Non-pigmented ciliary epithelial cell (primary cell): ENCODE measurements around the gene CD300C.
"Not testable (repeated sequence)": the region's sequence is repeated elsewhere in the genome, so short reads cannot be mapped to it uniquely, and the experiment has no call there.

Experiments
- DNase-seq: peaks from one replicate; pipeline ENCODE4 v3.0.0-alpha.2; 2010; ENCODE audit warnings: low read depth

CD300C gene

DNA sequence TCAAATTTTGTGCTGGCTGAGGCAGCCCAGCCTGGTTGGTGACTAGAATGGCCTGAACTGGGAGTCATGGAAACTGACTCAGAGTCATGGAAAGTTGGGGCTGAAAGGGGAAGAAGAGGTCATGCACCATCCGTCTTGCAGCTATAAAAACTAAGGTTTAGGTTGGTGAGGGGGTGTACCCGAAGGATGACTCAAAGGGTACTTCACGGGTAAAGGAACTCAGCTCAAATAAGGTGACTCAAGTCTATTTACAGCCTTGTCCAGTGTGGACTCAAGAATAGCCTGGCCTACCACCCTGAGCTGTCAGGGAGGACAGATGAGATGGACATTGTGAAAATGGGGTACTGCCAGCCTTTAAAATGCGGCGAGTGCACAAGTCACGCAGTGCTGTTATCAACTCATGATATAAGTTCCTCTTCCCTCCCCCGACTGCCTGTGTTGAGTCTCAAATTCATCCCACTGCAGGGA lies 33.3 kb downstream of the CD300C start:
- DNase-seq = no peak

DNA sequence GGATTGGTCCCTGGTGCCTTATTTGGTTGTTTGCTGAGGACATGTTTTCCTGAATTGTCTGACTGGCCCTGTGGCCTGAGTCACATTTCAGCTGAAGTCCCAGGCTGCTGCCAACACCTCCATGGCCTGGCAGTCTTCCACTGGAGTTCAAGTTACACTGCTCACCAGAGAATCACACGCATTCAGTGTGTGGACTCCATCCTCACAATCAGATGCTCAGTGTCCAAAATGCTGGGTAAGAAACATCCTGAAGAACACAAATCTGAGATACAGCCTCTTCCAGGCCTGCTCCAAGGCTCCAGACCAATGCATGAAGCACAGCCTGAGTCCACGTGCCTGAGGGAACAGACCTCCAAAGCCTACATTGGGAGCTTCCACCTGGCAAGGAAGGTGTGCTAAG lies 33.9 kb downstream of the CD300C start:
- no peak for DNase-seq

DNA sequence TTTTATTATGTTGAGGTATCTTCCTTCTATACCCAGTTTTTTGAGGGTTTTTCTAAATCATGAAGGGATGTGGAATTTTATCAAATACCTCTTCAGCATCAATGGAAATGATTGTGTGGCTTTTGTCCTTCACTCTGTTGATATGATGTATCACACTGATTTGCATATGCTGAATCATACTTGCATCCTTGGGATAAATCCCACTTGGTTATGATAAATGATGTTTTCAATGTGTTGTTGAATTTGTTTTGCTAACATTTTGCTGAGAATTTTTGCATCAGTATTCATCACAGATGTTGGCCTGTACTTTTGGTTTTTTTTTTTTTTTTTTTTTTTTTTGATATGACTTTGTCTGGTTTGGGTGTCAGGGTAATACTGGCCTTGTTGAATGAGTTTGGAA lies 37.8 kb downstream of the CD300C start:
- no peak for DNase-seq

DNA sequence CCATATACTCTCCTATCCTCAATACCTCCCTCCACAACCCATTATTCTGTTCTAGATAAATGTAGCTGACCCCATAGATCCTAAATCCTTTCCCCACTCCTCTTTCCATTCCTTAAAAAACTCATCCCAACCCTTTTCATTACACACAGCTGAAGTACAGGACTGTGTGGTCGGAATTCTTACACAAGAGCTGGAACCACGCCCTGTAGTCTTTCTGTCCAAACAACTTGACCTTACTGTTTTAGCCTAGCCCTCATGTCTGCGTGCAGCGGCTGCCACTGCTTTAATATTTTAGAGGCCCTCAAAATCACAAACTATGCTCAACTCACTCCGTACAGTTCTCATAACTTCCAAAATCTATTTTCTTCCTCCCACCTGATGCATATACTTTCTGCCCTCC lies 42.0 kb downstream of the CD300C start:
- not testable (repeated sequence) for DNase-seq

DNA sequence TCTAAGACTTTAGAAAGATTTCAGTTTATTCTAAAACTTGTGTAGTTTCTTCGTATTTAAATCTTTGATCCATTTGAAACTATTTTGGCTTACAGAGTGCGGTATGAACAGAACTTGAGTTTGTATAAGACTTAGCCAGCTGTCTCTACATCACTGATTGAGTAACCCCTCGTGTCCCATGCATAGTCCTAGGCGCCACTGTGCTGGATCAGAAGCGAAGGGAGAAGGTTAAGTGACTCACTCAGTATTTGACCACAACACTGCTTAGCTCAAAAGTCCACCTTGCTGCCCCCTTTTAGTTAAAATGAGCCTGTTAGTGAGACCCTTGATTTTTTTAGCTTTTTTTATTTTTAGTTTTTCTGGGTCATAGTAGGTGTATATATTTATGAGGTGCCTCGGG lies 43.1 kb downstream of the CD300C start:
- DNase-seq = no peak

DNA sequence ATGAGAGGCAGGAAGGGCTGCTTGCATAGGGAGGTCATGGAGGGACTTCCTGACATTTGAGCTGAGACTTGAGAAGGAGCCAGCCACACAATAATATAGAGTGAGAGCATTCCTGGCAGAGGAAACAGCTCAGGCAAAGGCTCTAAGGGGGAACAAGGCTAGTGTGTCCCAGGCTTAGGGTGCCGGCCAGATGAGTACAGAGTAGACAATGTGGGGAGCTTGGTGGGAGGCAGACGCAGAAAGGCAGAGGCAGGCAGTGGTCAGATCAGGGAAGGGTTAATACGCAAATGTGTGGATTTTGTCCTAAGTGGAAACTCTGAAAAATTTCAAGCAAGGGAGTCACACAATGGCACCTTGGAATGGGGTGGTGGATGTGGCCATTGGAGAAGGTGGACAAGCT lies 45.9 kb downstream of the CD300C start:
- DNase-seq = no peak

DNA sequence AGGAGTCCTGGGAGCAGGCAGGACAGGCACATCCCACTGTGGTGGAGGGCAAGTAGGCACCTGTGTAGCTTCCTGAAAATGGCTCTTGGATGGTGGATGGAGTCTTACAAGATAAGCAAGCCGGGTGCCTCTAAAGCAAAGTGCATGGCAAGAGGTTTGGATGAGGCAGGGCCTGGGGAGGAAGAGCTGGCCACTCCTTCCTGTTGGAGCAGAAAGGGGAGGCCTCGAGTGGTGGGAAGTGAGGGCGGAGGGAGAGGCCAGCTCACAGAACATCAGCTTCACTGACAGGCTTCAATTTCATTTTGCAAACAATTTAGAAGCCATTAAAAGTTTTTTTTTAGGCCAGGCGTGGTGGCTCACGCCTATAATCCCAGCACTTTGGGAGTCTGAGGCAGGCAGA lies 48.4 kb downstream of the CD300C start:
- DNase-seq = no peak

DNA sequence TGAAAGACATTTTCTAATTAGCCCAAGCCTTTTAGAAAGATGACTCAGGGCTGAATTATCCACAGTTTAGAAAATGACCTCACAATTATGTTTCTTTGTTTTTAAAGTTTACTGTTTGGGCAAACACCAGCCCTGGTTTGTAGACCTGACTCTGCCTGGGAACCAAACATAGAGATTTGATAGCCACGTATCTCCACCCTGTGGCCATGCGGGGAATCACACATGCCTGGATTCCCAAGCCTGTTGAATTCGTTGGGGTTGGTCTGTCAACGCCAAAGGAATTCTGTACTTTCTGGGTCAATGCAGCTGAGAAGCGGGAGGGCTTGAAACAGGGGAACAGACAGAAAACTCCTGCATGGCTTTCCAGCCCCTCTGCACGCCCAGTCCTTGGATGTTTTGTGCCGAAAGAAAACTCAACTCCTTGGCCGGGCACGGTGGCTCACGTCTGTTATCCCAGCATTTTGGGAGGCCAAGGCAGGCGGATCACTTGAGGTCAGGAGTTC lies 52.5 kb downstream of the CD300C start:
- DNase-seq = no peak

DNA sequence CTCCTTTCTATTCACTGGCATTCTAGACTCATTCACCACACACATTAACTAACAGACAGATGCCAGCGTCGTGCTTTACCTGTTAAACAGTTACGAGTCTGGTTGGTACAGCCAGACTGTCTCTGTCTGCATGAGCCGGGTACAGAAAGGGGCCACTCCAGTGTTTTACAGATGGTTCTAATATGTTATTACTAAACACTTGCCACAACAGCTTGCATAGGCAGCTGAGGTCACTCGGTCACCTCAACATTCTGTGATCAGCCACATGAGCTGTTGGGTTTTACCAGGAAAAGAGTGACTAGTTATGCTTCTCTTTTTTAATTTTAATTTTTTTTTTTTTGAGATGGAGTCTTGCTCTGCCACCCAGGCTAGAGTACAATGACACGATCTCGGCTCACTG lies 54.3 kb downstream of the CD300C start:
- no peak for DNase-seq
